ENCODE data around the gene CHERP.
A peak's percentile ranks its signal among the peaks of the same experiment; 100 is the strongest.
"Not testable (repeated sequence)": the region's sequence is repeated elsewhere in the genome, so short reads cannot be mapped to it uniquely, and the experiment has no call there.

CHERP gene

DNA sequence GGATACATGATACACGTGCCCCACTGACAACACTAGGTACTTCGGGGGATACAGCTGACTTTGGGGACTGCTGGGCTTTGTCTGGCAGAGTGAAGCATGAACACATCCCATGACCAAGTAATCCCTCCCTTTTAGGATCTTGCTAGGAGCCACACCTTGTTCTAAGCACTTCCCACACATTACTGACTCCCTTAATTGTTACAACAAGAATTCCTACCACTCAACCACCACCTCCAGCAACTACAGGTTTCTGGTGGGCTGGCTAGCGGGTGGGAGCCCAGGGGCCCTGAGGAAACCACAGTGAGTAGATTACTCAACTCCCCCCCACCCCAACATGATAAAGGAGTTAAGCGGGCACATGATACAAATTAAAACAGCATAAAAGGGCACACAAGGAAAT, 37.1 kb upstream of the CHERP start:
- FAIRE-seq, result no peak
- DNase-seq (ENCODE audit: insufficient read length, low spot score), result no peak

DNA sequence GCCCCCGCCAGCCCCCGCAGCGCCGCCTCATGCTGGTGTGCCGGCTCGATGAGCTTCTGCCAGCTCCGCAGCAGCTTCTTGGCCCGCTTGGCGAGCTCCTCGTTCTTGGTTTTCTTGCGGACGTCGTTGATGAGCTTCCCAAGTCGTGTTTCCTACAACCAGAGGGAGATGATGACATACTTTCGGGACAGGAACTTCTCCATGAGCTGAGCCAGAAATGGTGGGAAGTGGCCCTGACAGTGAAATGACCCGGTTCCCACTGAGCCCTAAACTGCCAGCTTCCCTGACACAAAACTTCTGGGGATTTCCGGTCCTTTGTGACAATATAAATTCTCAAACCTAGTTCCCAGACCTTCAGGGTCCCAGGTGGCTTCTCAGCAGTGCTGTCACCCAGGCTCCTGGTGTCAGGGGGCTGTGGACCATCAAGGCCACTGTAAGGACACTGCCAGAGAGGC, 35.3 kb upstream of the CHERP start:
- DNase-seq (ENCODE audit: insufficient read length, low spot score) (no peak), FAIRE-seq (no peak)

DNA sequence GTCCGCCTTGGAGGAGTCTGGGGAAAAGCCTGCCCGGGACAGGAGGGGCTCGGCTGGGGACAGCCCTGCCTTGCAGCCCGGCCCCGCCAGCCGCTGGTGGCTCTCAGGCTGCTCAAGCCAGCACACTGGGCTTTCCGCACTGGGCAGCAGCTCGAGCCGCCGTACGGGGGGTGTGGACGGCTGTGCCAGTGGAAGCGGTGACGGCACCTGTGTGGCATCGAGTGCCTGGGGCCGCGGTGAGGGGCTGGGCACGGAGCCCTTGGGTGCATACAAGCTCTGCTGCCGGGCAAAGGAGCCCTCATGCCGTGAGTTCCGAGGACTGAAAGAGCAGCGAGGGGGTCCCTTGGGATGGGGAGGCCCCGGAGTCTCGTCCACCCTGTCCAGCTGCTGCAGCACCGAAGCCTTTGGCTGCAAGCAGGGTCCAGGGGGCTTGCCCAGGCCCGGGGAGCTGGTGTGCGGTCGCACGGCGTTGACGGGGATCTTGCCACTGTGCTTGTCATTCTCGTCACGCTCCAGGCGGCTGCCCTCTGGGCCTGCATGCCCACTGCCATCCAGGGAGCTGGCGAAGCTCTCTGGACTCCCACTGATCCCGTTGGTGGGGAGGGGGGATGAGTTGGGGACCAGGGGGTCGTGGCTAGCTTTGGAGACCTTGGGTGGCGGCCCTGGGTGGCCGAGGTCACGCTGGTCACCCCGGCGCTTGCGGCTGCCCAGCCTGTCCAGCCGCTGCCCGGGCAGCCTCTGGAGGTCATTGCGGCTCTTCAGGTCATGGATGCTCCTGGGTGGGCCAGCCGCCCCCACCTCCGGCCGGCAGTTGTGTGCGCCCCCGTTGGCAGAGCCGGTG, 34.7 kb upstream of the CHERP start:
- FAIRE-seq (no peak), DNase-seq (ENCODE audit: insufficient read length, low spot score) (no peak)

DNA sequence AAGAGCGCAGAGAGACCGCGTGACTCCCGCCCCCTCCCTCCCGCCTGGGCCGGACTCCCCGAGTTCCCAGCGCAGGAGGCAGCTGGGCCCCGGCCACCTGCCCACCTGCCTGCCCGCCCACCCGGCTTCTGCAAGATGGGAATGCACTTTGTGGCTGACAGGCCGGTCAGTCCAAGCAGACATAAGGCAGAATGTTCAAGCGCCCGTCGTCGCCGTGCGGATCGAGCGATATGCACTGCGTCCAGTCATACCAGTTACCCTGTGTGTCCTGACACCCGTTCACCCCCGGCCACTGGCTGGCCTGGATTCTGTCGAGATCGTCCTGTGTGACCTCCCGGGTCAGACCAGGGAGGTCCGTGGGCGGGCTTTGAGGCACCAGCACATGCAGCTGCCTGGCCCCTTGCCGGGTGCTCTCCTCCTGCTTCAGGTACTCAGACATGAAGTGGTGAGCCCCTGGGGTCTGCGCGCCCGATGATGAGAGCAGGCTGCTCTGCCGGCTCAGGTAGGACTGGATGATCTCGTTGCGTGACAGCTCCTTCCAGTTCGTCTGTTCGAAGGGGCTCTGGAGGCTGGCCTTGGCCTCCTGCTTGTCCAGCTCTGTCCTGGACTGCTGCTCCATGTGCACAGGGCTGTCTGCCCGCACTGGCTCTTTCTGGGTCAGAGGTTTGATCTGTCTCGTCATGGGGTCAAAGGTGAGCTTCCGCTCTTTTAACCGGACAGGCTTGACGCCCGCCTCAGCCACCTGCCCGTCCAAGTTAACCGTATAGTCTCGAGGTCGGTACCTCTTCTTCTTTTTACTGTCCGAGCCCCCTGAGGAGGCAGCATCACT, 33.8 kb upstream of the CHERP start:
- FAIRE-seq (no peak), DNase-seq (ENCODE audit: insufficient read length, low spot score) (no peak)

DNA sequence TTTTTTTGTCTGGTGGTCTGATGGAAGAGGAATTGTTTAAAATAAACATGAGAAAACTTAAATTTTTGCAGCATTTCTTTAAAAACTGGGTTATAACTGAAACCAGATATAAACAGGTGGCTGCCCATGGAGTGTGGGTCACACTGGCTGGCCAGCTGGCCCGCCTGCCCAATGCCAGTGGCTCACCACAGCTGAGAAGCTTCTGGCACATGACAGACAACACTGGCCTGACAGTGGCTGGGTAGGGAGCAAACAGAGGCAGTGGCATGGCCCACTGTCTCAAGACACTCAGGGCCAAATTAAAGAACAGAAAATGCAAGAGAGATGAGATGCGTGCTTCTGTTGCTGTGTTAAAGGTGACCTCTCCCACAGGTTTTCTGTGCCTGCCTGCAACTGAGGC, 33.0 kb upstream of the CHERP start:
- DNase-seq (ENCODE audit: insufficient read length, low spot score) (no peak), FAIRE-seq (no peak)

DNA sequence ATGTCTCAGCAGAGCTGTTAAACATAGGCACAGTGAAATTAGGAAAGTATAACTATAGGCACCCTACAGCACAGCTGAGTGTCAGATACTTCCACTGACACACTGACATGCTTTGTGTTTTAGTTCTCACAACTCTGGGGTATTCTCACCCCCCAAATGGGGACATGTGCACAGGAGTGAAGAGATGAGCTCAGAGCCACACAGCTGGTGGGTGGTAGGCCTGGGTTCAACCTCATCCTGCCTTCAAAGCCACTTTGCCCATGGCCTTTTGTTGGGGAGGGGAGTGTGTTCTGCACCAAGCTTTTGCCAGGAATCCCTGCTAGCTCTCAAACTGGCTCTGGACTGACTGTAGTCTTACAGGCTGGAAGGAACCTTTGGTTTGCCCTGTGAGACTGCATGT, 31.7 kb upstream of the CHERP start:
- DNase-seq (ENCODE audit: insufficient read length, low spot score), result no peak
- FAIRE-seq, result no peak

DNA sequence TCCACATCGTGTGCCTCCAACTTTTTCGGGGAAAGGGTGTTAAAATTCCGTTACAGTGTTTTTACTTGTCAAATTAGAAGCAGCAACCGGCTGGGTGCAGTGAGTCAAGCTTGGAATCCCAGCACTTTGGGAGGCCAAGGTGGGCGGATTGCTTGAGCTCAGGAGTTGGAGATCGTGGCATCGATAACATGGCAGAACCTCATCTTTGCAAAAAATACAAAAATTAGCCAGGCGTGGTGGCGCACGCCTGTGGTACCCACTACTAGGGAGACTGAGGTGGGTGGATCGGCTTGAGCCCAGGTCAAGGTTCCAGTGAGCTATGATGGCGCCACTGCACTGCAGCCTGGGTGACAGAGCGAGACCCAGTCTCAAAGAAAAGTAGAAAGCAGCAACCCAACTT, 31.1 kb upstream of the CHERP start:
- FAIRE-seq (no peak), DNase-seq (ENCODE audit: insufficient read length, low spot score) (no peak)

DNA sequence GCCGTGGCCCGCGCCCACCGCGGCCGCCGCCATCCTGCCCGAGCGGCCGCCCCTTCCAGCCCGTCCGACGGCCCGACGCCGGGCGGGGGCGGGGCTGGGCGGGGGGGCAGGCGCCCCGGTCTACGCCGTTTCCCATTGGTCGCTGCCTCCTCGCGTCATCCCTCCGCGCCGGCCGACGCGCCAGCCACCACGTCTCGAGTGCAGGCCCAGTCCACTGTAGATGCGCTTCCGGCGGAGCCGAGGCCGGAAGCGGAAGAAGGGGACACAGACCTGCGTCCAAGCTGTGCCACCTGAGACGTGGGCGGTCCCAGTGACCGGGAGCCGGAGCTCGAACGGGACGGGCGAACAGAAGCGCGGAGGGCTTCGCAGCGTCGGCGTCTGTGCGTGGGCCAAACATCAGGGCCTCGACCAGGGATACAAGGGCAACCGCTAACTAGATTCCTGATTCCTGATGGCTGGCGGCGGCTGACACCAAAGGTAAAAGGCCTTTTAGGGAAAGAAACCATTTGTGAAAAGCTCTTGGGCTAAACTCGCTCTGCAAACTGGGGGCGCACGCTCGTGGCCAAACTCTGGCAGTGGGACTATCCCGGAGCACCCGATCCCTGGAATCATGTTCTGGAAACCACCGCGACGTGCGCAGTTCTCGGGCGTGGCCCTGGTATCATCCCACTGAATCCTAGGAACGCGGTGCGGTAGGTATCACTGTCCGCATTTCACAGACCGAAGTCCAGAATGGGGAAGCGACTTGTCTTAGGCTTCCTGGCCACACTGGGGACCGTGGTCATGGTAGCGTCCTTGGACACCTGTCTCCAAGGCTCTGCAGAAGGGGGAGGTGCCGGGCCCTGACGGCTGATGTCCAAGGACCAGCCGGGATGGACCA, 30.3 kb upstream of the CHERP start, which contains the start of gene SLC35E1:
Gene SLC35E1, minus strand, starts transcription at position 84 of the 880 bp plus-strand sequence. Its CDS starts 51 bp downstream, at position 33.
- FAIRE-seq (peak; percentile 87), DNase-seq (ENCODE audit: insufficient read length, low spot score) (peak; percentile 100)

DNA sequence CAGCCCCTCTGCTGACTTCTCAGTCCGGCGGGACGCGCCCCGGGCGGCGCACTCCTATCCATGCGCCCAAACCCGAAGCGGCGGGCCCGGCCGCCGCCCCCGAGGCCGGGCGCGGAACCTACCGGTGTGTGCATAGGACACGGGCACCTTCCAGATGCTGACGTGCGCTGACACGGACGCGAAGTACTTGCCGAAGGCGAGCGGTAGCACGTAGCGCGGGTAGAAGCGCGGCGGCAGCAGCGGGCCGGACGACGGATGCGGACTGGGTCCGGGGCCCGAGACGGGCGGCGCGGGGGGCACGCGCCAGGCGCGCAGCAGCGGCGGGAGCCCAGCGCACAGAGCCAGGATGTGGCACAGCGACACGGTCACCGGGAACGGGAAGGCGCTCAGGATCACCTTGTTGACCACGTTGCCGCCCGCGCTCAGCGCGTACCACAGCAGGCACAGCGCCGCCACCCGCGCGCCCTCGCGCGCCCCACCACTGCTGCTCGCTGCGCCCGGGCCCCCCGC, 29.6 kb upstream of the CHERP start:
- DNase-seq (ENCODE audit: insufficient read length, low spot score) (peak; percentile 52), FAIRE-seq (no peak)

DNA sequence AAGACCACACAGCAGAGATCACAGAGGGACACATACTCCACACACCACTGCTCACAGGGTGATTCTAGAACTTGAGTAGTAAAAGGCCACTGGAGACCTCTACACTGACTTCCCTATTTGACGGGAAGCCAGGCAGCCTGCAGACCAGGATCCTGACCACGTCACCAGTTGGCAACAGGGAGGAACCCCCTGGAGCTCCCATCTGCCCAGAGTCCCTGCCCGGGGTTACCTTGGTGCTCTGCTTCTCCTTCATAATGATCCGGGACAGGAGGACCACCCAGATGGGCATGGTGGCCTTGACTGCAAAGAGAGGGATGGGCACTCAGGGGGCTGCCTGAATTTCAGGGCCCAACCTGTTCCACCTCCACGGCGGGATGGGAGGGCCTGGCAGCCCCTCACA, 29.0 kb upstream of the CHERP start:
- DNase-seq (ENCODE audit: insufficient read length, low spot score) (no peak), FAIRE-seq (no peak)

DNA sequence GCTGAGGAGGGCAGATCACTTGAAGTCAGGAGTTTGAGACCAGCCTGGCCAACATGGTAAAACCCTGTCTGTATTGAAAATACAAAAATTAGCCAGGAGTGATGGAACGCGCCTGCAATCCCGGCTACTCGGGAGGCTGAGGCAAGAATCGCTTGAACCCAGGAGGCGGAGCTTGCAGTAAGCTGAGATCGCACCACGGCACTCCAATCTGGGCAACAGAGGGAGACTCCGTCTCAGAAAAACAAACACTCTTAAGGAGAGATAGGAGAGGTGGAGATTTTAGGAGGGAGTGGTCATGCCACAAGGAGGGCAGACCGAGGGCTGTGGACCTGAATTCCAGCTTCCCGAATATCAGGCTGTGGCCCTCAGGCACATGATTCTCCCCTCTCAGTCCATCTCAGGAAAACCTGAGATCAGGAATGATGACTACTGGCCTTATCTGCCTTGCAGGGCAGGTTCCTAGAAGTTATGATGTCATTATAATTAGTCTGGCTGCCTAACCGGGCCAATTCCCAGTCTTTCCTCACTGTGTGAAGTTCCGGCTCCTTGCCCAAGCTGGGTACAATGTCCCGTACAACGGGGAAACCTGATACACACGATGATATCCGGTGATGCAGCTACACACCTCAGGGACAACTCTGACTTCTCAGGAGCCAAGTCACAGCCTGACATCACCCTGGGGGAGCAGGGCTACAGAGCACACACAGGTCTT, 27.5 kb upstream of the CHERP start:
- DNase-seq (ENCODE audit: insufficient read length, low spot score), result no peak

DNA sequence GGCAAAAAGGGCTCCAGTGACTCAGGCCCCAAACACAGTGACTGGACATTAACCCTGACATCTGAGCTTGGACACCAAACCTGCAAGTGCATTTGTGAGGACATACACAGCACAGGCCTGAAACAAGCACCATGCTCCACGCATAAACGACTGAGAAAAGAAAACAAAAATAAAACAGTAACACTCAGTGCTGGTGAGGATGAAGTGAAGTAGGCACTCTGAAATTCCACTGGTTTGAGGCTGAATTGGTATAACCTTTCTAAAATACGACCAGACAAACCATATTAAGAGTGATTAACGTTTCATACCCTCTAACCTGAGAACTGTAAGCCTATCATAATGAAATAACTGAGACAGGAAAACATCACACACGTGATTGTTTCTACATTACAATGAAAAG, 24.5 kb upstream of the CHERP start:
- no peak for DNase-seq (ENCODE audit: insufficient read length, low spot score)
- FAIRE-seq, result peak; percentile 23

More for the DNA sequence above, 27.5 kb upstream of the CHERP start:
- no peak for FAIRE-seq

DNA sequence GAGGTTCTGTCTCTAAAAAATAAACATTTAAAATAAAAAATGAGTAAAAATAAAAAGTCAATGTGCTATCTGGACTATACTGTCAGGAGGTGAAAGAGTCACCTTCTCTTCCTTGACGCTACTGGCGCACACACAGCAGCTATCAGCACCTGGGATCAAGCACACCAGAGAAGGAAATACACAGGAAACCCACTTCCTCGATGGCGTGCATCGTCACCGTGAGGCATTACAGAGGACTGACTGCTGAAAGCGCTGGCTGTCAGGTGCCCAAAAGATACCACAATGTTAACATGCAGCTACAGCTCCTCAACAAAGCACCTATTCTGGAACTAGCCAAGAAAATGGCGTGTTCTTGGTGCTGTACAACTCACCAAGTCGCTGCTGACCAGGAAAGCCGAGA, 23.9 kb upstream of the CHERP start:
- FAIRE-seq, result no peak
- DNase-seq (ENCODE audit: insufficient read length, low spot score), result no peak

DNA sequence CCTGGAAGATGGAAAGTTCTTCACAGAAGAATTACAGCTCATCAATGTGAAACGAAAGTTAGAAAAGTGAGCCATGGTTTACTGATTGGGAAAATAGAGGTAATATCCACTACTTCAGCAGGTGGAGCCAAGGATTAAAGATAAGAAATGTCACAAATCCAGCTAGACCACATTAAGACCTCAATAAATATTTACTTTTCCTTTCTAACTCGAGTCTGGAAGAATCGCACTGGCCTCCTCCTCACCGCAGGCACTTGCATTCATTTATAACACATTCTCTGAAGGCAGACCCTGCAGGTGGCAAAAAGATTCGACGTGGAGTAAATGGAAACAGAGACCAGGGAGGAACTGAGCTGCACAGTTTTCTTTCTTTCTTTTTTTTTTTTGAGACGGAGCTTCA, 22.6 kb upstream of the CHERP start:
- no peak for DNase-seq (ENCODE audit: insufficient read length, low spot score)
- FAIRE-seq, result no peak

DNA sequence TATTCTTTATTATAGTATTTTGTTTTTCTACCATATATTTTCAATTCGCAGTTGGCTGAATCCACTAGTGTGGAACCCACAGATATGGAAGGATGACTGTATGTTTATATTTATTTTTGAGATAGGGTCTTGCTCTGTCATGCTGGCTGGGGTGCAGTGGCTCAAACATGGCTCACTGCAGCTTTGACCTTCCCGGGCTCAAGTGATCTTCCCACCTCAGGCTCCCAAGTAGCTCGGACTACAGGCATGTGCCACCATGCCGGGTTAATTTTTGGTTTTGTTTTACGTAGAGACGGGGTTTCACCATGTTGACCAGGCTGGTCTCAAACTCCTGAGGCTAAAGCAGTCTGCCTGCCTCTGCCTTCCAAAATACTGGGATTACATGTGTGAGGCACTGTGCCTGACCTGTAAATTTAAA, 20.4 kb upstream of the CHERP start:
- DNase-seq (ENCODE audit: insufficient read length, low spot score) (no peak), FAIRE-seq (no peak)

DNA sequence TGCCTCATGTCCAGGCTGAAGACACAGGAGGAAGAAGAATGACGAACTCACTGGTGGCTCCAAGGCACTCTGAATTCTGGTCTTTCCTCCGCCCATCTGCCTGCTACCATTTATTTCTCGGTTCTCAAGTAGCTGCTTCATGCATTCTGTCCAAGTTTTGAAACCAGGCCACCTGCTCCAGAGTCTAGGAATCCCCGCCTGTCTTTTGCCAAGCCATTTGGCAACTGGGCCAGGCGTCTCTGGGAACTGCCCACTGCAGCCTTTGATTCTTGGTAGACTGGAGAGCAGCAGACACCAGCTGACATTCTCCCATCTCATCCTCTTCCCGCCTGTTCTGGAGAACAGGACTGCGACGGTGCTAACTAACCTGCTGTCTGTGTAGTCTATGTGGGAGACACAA, 19.1 kb upstream of the CHERP start:
- DNase-seq (ENCODE audit: insufficient read length, low spot score) (no peak), FAIRE-seq (no peak)

DNA sequence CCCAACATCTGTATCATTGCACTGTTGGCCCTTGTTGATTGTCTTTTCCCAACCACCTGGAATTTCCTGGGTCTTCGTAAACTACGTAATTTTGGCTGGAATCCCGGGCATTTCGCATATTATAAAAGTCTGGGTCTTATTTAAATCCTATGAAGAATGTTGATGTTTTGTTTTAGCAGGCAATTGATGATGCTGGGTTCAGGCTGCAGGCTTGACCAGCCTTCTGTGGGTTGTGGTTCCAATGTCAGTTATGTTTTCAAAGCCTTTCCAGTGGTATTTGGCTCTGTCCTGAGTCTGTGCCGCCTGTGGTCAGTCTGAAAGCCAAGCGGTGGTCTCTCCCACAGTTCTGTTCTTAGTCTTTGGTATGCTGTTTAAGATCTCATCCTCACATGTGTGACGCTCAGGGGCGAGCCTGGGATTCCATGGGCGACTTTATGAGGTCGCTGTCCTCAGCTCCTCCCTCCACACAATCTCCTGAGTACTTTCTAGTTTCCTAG, 17.6 kb upstream of the CHERP start:
- no peak for FAIRE-seq

DNA sequence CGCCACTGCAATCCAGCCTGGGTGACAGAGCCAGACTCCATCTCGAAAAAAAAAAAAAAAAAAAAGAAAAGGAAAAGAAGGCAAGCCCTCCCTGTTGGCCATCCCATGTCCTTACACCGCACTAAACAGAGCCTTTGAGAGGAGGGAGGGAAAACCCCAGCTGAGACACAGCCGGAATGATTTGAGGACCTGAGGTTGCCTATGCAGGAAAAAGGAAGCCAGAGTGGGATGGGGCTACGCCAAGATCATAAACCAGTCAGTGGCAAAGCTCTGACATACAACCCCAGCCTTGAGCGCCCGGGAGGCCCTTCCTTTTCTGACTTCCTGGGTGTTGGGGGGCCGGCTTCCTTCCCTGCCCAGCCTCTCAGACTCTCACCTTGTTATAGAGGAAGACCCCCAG, 12.5 kb upstream of the CHERP start:
- no peak for FAIRE-seq
- DNase-seq (ENCODE audit: insufficient read length, low spot score), result no peak

More for the DNA sequence above, 17.6 kb upstream of the CHERP start:
- DNase-seq (ENCODE audit: insufficient read length, low spot score), result no peak

DNA sequence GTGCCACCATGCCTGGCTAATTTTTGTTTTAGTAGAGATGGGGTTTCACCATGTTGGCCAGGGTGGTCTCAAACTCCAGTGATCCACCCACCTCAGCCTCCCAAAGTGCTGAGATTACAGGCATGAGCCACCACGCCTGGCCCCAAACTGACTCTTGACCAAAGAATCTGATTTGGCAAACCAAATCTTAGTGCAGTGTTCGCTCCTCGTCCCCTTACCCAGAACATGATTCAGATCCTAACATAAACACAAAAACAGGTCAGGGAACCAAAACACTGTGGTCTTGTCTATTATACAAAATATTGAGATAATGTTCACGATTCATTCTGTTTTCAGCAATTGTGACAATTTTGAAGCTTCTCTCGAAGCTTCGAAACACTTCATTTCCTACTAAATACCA, 9.7 kb upstream of the CHERP start:
- DNase-seq (ENCODE audit: insufficient read length, low spot score); FAIRE-seq: not testable (repeated sequence)

DNA sequence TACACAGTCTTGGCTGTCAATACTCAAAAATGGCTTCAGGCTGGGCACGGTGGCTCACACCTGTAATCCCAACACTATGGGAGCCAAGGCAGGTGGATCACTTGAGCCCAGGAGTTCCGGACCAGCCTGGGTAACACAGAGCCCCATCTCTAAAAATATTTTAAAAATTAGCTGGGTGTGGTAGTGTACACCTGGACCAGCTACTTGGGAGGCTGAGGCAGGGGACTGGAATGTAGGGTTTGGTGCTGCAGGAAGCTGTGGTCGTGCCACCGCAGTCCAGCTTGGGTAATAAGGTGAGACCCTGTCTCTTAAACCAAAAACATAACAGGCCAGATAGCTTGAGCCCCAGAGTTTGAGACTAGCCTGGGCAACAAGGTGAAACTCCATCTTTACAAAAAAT, 6.7 kb upstream of the CHERP start:
- no peak for FAIRE-seq

More for the DNA sequence above, 6.7 kb upstream of the CHERP start:
- no peak for DNase-seq (ENCODE audit: insufficient read length, low spot score)
